ENCODE data around the gene KCNG4.

The KCNG4 gene

GRCh38 chr16:84270071-84270470, 30.3 kb upstream of the KCNG4 start:
- no peaks in the 10 kb centered on the region for H3K9me3 Mint-ChIP-seq
- peaks cover 4% of the 10 kb centered on the region for H3K4me1 Mint-ChIP-seq
- H3K27ac Mint-ChIP-seq = peak overlapping the region in 1 of 3 experiments; percentile 18
- no peak for TF ChIP-seq CTCF (IDR thresholded peaks at IDR 0.05; ENCODE audit: unreplicated experiment in 3 of 3)
- H3K36me3 Mint-ChIP-seq (ENCODE audit: low read depth) = no peaks in the 10 kb centered on the region
- peaks cover 11% of the 10 kb centered on the region for H3K27me3 Mint-ChIP-seq (ENCODE audit: low read depth)
- H3K4me3 Mint-ChIP-seq = no peak overlapping the region

- Mint-ChIP-seq H3K4me3 (peak overlapping the region in 2 of 3 experiments; percentile 5 to 27), H3K36me3 (ENCODE audit: low read depth) (no peaks in the 10 kb centered on the region), H3K27ac (peak overlapping the region in 2 of 3 experiments; percentile 62 to 82), H3K27me3 (ENCODE audit: low read depth) (peaks cover 15% of the 10 kb centered on the region), H3K9me3 (no peaks in the 10 kb centered on the region), H3K4me1 (peaks cover 4% of the 10 kb centered on the region)
- no peak for TF ChIP-seq CTCF (IDR thresholded peaks at IDR 0.05; ENCODE audit: unreplicated experiment in 3 of 3)
Measured at GRCh38 chr16:84268291-84269040, 28.7 kb upstream of the KCNG4 start.

- Mint-ChIP-seq H3K27me3 (ENCODE audit: low read depth) (peaks cover 18% of the 10 kb centered on the region), H3K9me3 (no peaks in the 10 kb centered on the region), H3K27ac (no peak overlapping the region), H3K4me1 (peaks cover 4% of the 10 kb centered on the region), H3K36me3 (ENCODE audit: low read depth) (no peaks in the 10 kb centered on the region), H3K4me3 (no peak overlapping the region)
- no peak for TF ChIP-seq CTCF (IDR thresholded peaks at IDR 0.05; ENCODE audit: unreplicated experiment in 3 of 3)
Measured at GRCh38 chr16:84267380-84267779, 27.6 kb upstream of the KCNG4 start.

- Mint-ChIP-seq H3K27me3 (ENCODE audit: low read depth) (peaks cover 19% of the 10 kb centered on the region), H3K27ac (no peak overlapping the region), H3K36me3 (ENCODE audit: low read depth) (no peaks in the 10 kb centered on the region), H3K4me3 (no peak overlapping the region), H3K4me1 (peaks cover 4% of the 10 kb centered on the region), H3K9me3 (no peaks in the 10 kb centered on the region)
- TF ChIP-seq CTCF (IDR thresholded peaks at IDR 0.05; ENCODE audit: unreplicated experiment in 3 of 3) = no peak
Measured at GRCh38 chr16:84266451-84266850, 26.6 kb upstream of the KCNG4 start.

GRCh38 chr16:84262939-84263338, 23.1 kb upstream of the KCNG4 start:
- Mint-ChIP-seq H3K9me3 (no peaks in the 10 kb centered on the region), H3K27me3 (ENCODE audit: low read depth) (peaks cover 12% of the 10 kb centered on the region), H3K4me3 (no peak overlapping the region), H3K4me1 (no peaks in the 10 kb centered on the region), H3K36me3 (ENCODE audit: low read depth) (no peaks in the 10 kb centered on the region), H3K27ac (no peak overlapping the region)
- TF ChIP-seq CTCF (IDR thresholded peaks at IDR 0.05; ENCODE audit: unreplicated experiment in 3 of 3) = no peak

GRCh38 chr16:84262031-84262430, 22.2 kb upstream of the KCNG4 start:
- Mint-ChIP-seq H3K4me3 (no peak overlapping the region), H3K27ac (no peak overlapping the region), H3K4me1 (no peaks in the 10 kb centered on the region), H3K36me3 (ENCODE audit: low read depth) (no peaks in the 10 kb centered on the region), H3K27me3 (ENCODE audit: low read depth) (peaks cover 12% of the 10 kb centered on the region), H3K9me3 (no peaks in the 10 kb centered on the region)
- TF ChIP-seq CTCF (IDR thresholded peaks at IDR 0.05; ENCODE audit: unreplicated experiment in 3 of 3) = no peak

Measured in nephron (organoid).